Breast epithelium (tissue), 4 donors: ENCODE results near the gene RAMACL. TPM values are rescaled to one million over a fixed set of nuclear protein-coding genes. Genes with fewer than 3 reads are reported as not detected.

Source experiments
- DNase-seq, 2 donors: peaks; one replicate each; pipeline ENCODE4 v3.0.0-alpha.2; 2019; ENCODE audit warnings: low spot score in 2 of 2
- H3K27ac ChIP-seq, 2 donors: fragments of 200-600 bp; sonication (generic) in 1 of 2; one replicate each; pipeline ENCODE4 v1.5.1; 2016 to 2019; ENCODE audit warnings: mild to moderate bottlenecking in 1 of 2
- H3K27me3 ChIP-seq, 2 donors: fragments of 200-600 bp; sonication (generic) in 1 of 2; one replicate each; pipeline versions ENCODE4 v1.5.1 to v1.6.0; 2017 to 2019; ENCODE audit warnings: control low read depth in 1 of 2, mild to moderate bottlenecking in 1 of 2
- H3K36me3 ChIP-seq: fragments of 200-600 bp; one replicate; pipeline ENCODE4 v1.5.1; 2019
- H3K4me1 ChIP-seq, 2 donors: fragments of 200-600 bp; sonication (generic); one replicate each; pipeline ENCODE4 v1.5.1; 2016 to 2019; ENCODE audit warnings: control low read depth in 1 of 2
- H3K4me3 ChIP-seq, 3 donors: fragments of 200-600 bp; sonication (generic); 1 replicate in 2 of 3; 2 replicates in 1 of 3; pipeline ENCODE4 v1.5.1; 2016 to 2019; ENCODE audit warnings: mild to moderate bottlenecking in 3 of 3, moderate library complexity in 2 of 3
- H3K9me3 ChIP-seq, 2 donors: fragments of 200-600 bp; sonication (generic) in 1 of 2; one replicate each; pipeline ENCODE4 v1.5.1; 2016 to 2019; ENCODE audit warnings: control low read depth in 1 of 2
- CTCF ChIP-seq, 3 donors: fragments of 450-650 bp; IDR thresholded peaks; one replicate each; pipeline ENCODE4 v1.5.1; 2016 to 2017; ENCODE audit warnings: antibody characterized with exemption in 3 of 3, mild to moderate bottlenecking in 3 of 3, moderate library complexity in 3 of 3
- POLR2A ChIP-seq: fragments of 450-650 bp; IDR thresholded peaks from one replicate; pipeline ENCODE4 v1.6.1; 2016; ENCODE audit warnings: antibody characterized with exemption, mild to moderate bottlenecking, moderate library complexity
- POLR2AphosphoS5 ChIP-seq, 3 donors: sonication (generic); formaldehyde crosslinking; IDR thresholded peaks; one replicate each; pipeline ENCODE4 v1.6.1; 2017; ENCODE audit warnings: antibody characterized with exemption in 3 of 3
- intact Hi-C: fragments of 100-400 bp; cut with DNase I; formaldehyde crosslinking; loops from one replicate; pipeline ENCODE4 v1.15.1; 2023; ENCODE audit warnings: low total_unique reads
- total RNA-seq, 3 donors: library from RNA; depleted of rRNA; stranded (reverse); fragments of >200 nt; gene quantifications; one replicate each; pipeline ENCODE4 v1.1.0, GENCODE V29; 2016

RAMACL gene
- total RNA-seq, 3 donors from 2014 or later, result 2.5 to 13.4 (median 2.6) TPM

GRCh38 chr6:166556863-166557322 lies 29.6 kb downstream of the RAMACL start:
- Histone ChIP-seq H3K27me3 (no peaks in the 10 kb centered on the region), H3K27ac (peak overlapping the region; percentile 72 to 88), H3K4me3 (peak overlapping the region in 2 of 3 donors; percentile 25 to 60), H3K9me3 (peaks cover 4 to 17% of the 10 kb centered on the region in 2 donors), H3K4me1 (peaks cover 0 to 6% of the 10 kb centered on the region in 2 donors), H3K36me3 (no peaks in the 10 kb centered on the region)
- DNase-seq, result peak; percentile 94 to 96
- TF ChIP-seq POLR2AphosphoS5 (IDR thresholded peaks at IDR 0.05) (peak; percentile 84 to 90 (median 88)), CTCF (IDR thresholded peaks at IDR 0.05) (no peak), POLR2A (no peak)
- intact Hi-C loops, result no loop called here

DNA sequence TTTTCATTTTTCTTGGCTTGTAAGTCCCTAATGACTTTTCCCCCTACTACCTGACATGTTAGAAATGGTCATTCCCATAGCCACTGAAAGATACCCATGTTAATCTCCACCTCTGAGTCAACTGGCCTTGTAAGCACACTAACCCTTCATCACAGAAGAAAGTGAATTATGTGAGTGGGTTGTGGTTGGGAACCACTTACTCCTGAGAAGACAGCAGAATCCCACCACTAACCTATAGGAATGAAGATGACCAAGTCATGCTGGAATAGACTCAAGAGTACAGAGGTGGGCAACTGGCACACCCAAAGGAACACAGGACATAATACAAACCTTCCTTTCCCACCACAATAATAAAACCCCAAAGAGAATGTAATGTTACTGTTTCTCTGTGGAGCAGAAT lies 30.1 kb downstream of the RAMACL start:
- Histone ChIP-seq H3K36me3 (no peaks in the 10 kb centered on the region), H3K4me1 (peaks cover 0 to 6% of the 10 kb centered on the region in 2 donors), H3K27ac (peak overlapping the region; percentile 72 to 88), H3K9me3 (peaks cover 4 to 17% of the 10 kb centered on the region in 2 donors), H3K4me3 (peak overlapping the region in 1 of 3 donors; percentile 32), H3K27me3 (no peaks in the 10 kb centered on the region)
- DNase-seq, result no peak
- TF ChIP-seq POLR2A (no peak), POLR2AphosphoS5 (IDR thresholded peaks at IDR 0.05) (no peak), CTCF (IDR thresholded peaks at IDR 0.05) (no peak)
- intact Hi-C loops, result no loop called here

DNA sequence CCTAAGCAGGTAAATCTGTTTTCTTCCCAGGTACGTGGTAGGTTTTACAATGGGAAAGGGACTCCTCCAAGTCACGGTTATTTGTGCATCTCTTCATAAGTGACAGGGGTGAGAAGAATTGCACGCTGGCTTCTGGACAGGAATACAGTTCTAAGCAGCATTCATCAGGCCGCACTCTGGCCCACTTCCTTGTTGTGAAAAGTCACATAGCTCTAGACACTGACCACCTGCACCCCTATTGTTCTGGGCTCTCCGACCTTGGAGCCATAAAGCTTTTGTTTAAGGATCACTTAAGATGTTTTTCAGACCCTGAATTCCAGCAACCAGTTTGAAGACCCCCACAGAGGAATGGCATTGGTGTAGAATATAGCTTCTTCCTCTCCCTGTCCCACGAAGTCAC lies 31.4 kb downstream of the RAMACL start:
- Histone ChIP-seq H3K9me3 (peaks cover 3 to 11% of the 10 kb centered on the region in 2 donors), H3K27ac (peak overlapping the region in 1 of 2 donors; percentile 88), H3K4me1 (peaks cover 0 to 6% of the 10 kb centered on the region in 2 donors), H3K4me3 (no peak overlapping the region), H3K36me3 (no peaks in the 10 kb centered on the region), H3K27me3 (no peaks in the 10 kb centered on the region)
- intact Hi-C loops, result no loop called here
- no peak for TF ChIP-seq CTCF (IDR thresholded peaks at IDR 0.05)
- no peak for TF ChIP-seq POLR2AphosphoS5 (IDR thresholded peaks at IDR 0.05)
- no peak for TF ChIP-seq POLR2A
- no peak for DNase-seq

DNA sequence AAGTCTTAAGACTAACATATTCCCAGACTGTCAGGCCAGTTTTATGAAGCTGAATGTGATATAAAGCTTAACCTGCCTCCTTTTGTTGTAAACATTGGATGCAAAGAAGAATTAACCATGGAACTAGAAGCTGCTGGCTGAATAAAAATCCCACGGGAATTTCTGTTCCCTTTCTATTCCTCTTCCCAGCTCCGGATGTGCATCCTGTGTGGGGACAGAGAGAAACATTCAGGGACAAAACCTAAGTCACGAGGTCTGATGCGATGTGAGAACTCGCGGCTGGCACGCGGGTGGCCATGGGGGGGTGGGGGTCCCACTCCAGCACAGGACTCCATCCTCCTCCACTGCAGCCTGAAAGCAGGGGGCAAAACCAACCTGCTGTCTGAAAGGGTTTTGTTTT lies 32.2 kb downstream of the RAMACL start:
- H3K27me3 ChIP-seq, result no peaks in the 10 kb centered on the region
- TF ChIP-seq POLR2AphosphoS5 (IDR thresholded peaks at IDR 0.05) (no peak), CTCF (IDR thresholded peaks at IDR 0.05) (no peak), POLR2A (no peak)
- H3K36me3 ChIP-seq, result no peaks in the 10 kb centered on the region
- peak overlapping the region; percentile 29 to 88 for H3K27ac ChIP-seq
- H3K4me3 ChIP-seq, result no peak overlapping the region
- peaks cover 0 to 4% of the 10 kb centered on the region in 2 donors for H3K9me3 ChIP-seq
- DNase-seq, result no peak
- H3K4me1 ChIP-seq, result peaks cover 0 to 6% of the 10 kb centered on the region in 2 donors
- intact Hi-C loops, result no loop called here

- TF ChIP-seq CTCF (IDR thresholded peaks at IDR 0.05) (no peak), POLR2AphosphoS5 (IDR thresholded peaks at IDR 0.05) (no peak), POLR2A (no peak)
- Histone ChIP-seq H3K27me3 (no peaks in the 10 kb centered on the region), H3K4me1 (peaks cover 0 to 6% of the 10 kb centered on the region in 2 donors), H3K9me3 (no peaks in the 10 kb centered on the region), H3K36me3 (no peaks in the 10 kb centered on the region), H3K27ac (peak overlapping the region; percentile 29 to 88), H3K4me3 (peak overlapping the region in 1 of 3 donors; percentile 7)
- intact Hi-C loops, result no loop called here
- no peak for DNase-seq
These were observed 32.8 kb downstream of the RAMACL start for GRCh38 chr6:166553563-166554271.
